Stimulated activated CD8-positive, alpha-beta memory T cell treated with anti-CD3 and anti-CD28 coated beads, Interleukin-12 subunit alpha, Interleukin-12 subunit beta, amount 100 ng/mL, for 1 hour (primary cell): ENCODE data around the gene LBX2.
"Not testable (repeated sequence)": the region's sequence is repeated elsewhere in the genome, so short reads cannot be mapped to it uniquely, and the experiment has no call there.

ENCODE experiments used
- DNase-seq: peaks from one replicate; pipeline ENCODE4 v3.0.0-alpha.2; 2020; ENCODE audit warnings: low read depth

The LBX2 gene

GRCh38 chr2:74503506-74504475 is 4.4 kb upstream of the LBX2 start:
- DNase-seq: no peak

- DNase-seq: no peak
Observed at GRCh38 chr2:74502720-74503505, 3.5 kb upstream of the LBX2 start.

GRCh38 chr2:74502147-74502719 is 2.8 kb upstream of the LBX2 start:
- no peak for DNase-seq

GRCh38 chr2:74501335-74502071 is 2.1 kb upstream of the LBX2 start:
- DNase-seq: no peak

GRCh38 chr2:74500578-74500946 is 1.2 kb upstream of the LBX2 start:
- no peak for DNase-seq

- DNase-seq: no peak
Observed at GRCh38 chr2:74499940-74500577, 656 bp upstream of the LBX2 start.

- DNase-seq: no peak
Observed at GRCh38 chr2:74498500-74499266, 720 bp downstream of the LBX2 start.

GRCh38 chr2:74497777-74498499 is 1.5 kb downstream of the LBX2 start:
- DNase-seq: no peak

GRCh38 chr2:74496997-74497776 is 2.2 kb downstream of the LBX2 start:
- DNase-seq: no peak

- DNase-seq: no peak
Observed at GRCh38 chr2:74495440-74495839, 4.0 kb downstream of the LBX2 start.

- no peak for DNase-seq
Observed at GRCh38 chr2:74493546-74493945, 5.9 kb downstream of the LBX2 start.

- no peak for DNase-seq
Observed at GRCh38 chr2:74491648-74492544, 7.5 kb downstream of the LBX2 start.

- DNase-seq: no peak
Observed at GRCh38 chr2:74489906-74490305, 9.5 kb downstream of the LBX2 start.

- no peak for DNase-seq
Observed at GRCh38 chr2:74488643-74489481, 10.5 kb downstream of the LBX2 start.

- DNase-seq: no peak
Observed at GRCh38 chr2:74486141-74486540, 13.3 kb downstream of the LBX2 start.

GRCh38 chr2:74483675-74484164 is 15.7 kb downstream of the LBX2 start:
- DNase-seq: not testable (repeated sequence)
